HepG2 (cell line): ENCODE results near the gene JAK2. TPM values are rescaled to one million over a fixed set of nuclear protein-coding genes. Genes with fewer than 3 reads are reported as not detected.

Experiments used
- ELF3 ChIP-seq: IDR thresholded peaks from 2 replicates; pipeline ENCODE4 v1.6.1; 2016; ENCODE audit warnings: missing genetic modification reagents, missing compliant biosample characterization
- ELF4 ChIP-seq: sonication (generic); formaldehyde crosslinking; IDR thresholded peaks from 2 replicates; pipeline ENCODE4 v1.5.0; 2020; ENCODE audit warnings: missing genetic modification reagents, mild to moderate bottlenecking, moderate library complexity, borderline replicate concordance
- GATAD2A ChIP-seq: IDR thresholded peaks from 2 replicates; pipeline ENCODE4 v1.6.1; 2016
- GTF2F1 ChIP-seq: fragments of 150-350 bp; IDR thresholded peaks from 2 replicates; pipeline ENCODE4 v1.6.1; 2014; ENCODE audit warnings: low read length
- HMGXB3 ChIP-seq: sonication (generic); formaldehyde crosslinking; IDR thresholded peaks from 2 replicates; pipeline ENCODE4 v1.4.0; 2020; ENCODE audit warnings: missing genetic modification reagents, borderline replicate concordance
- HNRNPK ChIP-seq: fragments of 200-400 bp; formaldehyde crosslinking; IDR thresholded peaks from 2 replicates; pipeline ENCODE4 v1.6.1; 2018; ENCODE audit warnings: low read length, low read depth, moderate library complexity, mild to moderate bottlenecking; ENCODE audit not compliant: poor library complexity, severe bottlenecking
- IKZF5 ChIP-seq: IDR thresholded peaks from 2 replicates; pipeline ENCODE4 v1.6.1; 2018; ENCODE audit warnings: missing genetic modification reagents, mild to moderate bottlenecking, missing compliant biosample characterization
- IRF2 ChIP-seq: IDR thresholded peaks from 2 replicates; pipeline ENCODE4 v1.6.1; 2018; ENCODE audit warnings: missing genetic modification reagents, missing compliant biosample characterization
- MBNL3 ChIP-seq: fragments of 250-450 bp; sonication (Bioruptor Pico); conservative IDR thresholded peaks from 2 replicates; pipeline ENCODE4 v1.8.0; 2022; ENCODE audit warnings: mild to moderate bottlenecking, inconsistent platforms
- POLR2A ChIP-seq, 2 experiments: IDR thresholded peaks; 2 replicates each; pipeline ENCODE4 v1.6.1; 2011; ENCODE audit warnings: low read depth in 2 of 2, low read length in 2 of 2, mild to moderate bottlenecking in 1 of 2, moderate library complexity in 1 of 2; ENCODE audit not compliant: insufficient read depth in 1 of 2
- PTBP1 ChIP-seq: fragments of 200-400 bp; formaldehyde crosslinking; IDR thresholded peaks from 2 replicates; pipeline ENCODE4 v1.6.1; 2018; ENCODE audit warnings: low read length, low read depth; ENCODE audit not compliant: poor library complexity, severe bottlenecking
- SATB2 ChIP-seq: sonication (generic); formaldehyde crosslinking; IDR thresholded peaks from 2 replicates; pipeline ENCODE4 v1.5.0; 2020; ENCODE audit warnings: missing genetic modification reagents
- SNAPC5 ChIP-seq: sonication (generic); formaldehyde crosslinking; IDR thresholded peaks from 2 replicates; pipeline ENCODE4 v1.8.1; 2023; ENCODE audit warnings: mild to moderate bottlenecking, missing genetic modification reagents, borderline replicate concordance
- THAP11 ChIP-seq: IDR thresholded peaks from 2 replicates; pipeline ENCODE4 v1.6.1; 2016; ENCODE audit warnings: missing biosample characterization, missing genetic modification reagents
- ZKSCAN1 ChIP-seq: fragments of 150-350 bp; IDR thresholded peaks from 2 replicates; pipeline ENCODE4 v1.6.1; 2014; ENCODE audit warnings: low read length
- ZNF124 ChIP-seq: sonication (generic); formaldehyde crosslinking; IDR thresholded peaks from 2 replicates; pipeline ENCODE4 v1.4.0; 2020; ENCODE audit warnings: missing genetic modification reagents
- ZNF329 ChIP-seq: sonication (generic); formaldehyde crosslinking; IDR thresholded peaks from 2 replicates; pipeline ENCODE4 v1.9.0; 2021; ENCODE audit warnings: low read depth, mild to moderate bottlenecking, missing genetic modification reagents
- ZNF362 ChIP-seq: sonication (generic); formaldehyde crosslinking; IDR thresholded peaks from 2 replicates; pipeline ENCODE4 v1.4.0; 2020; ENCODE audit warnings: missing genetic modification reagents, mild to moderate bottlenecking, borderline replicate concordance
- ZNF431 ChIP-seq: sonication (generic); formaldehyde crosslinking; IDR thresholded peaks from 2 replicates; pipeline ENCODE4 v1.9.0; 2022; ENCODE audit warnings: missing genetic modification reagents, low read depth, mild to moderate bottlenecking, borderline replicate concordance
- ZNF724P ChIP-seq: sonication (generic); formaldehyde crosslinking; IDR thresholded peaks from 2 replicates; pipeline ENCODE4 v1.8.0; 2022; ENCODE audit warnings: missing genetic modification reagents, borderline replicate concordance
- ZNF747 ChIP-seq: sonication (generic); formaldehyde crosslinking; IDR thresholded peaks from 2 replicates; pipeline ENCODE4 v1.8.1; 2023; ENCODE audit warnings: missing genetic modification reagents, mild to moderate bottlenecking, borderline replicate concordance
- polyA plus RNA-seq, 8 experiments: library from polyadenylated mRNA; depleted of rRNA in 3 of 8; stranded (reverse) in 7 of 8; unstranded in 1 of 8; fragments of >200 nt; fragmentation: Illumina TruSeq in 4 of 8; extraction: Trizol in 4 of 8; gene quantifications; 2 replicates each; pipeline versions ENCODE4 v1.2.1 to v1.2.3, GENCODE V29; 2011 to 2016; ENCODE audit warnings: low read depth in 4 of 8, missing spikeins in 1 of 8, mixed read lengths in 1 of 8; ENCODE audit not compliant: insufficient read depth in 1 of 8
- total RNA-seq, 5 experiments: library from RNA; depleted of rRNA; stranded (reverse); fragments of >200 nt; fragmentation: Illumina TruSeq; extraction: Trizol; gene quantifications; 2 replicates each; pipeline ENCODE4 v1.2.3, GENCODE V29; 2016; ENCODE audit warnings: low read depth in 1 of 5

The JAK2 gene
- total and polyA plus RNA-seq, 2 of the 13 experiments (the other 11 are each of a cell fraction or from before 2014, with no cell fraction given) = 1.1 to 4.1 TPM

- TF ChIP-seq HNRNPK (peak; percentile 34), SNAPC5 (no peak), THAP11 (CRISPR knock-in tag) (peak; percentile 38), POLR2A (IDR thresholded peaks at IDR 0.05; ENCODE audit: insufficient read depth in 1 of 2, low read depth in 2 of 2, low read length in 2 of 2) (peak; percentile 69 to 70), IRF2 (peak; percentile 30; the same call in 1 of the 2 replicates), ELF4 (CRISPR knock-in tag) (no peak; the same call in 1 of the 2 replicates), PTBP1 (no peak), IKZF5 (CRISPR knock-in tag) (peak; percentile 58), ZNF124 (CRISPR knock-in tag) (peak; percentile 30; the same call in 1 of the 2 replicates), ZNF747 (CRISPR knock-in tag) (peak; percentile 92), MBNL3 (CRISPR knock-in tag) (no peak), GATAD2A (peak; percentile 37; the same call in 1 of the 2 replicates), GTF2F1 (no peak), HMGXB3 (CRISPR knock-in tag) (no peak), ELF3 (CRISPR knock-in tag) (peak; percentile 54; the same call in 1 of the 2 replicates), ZKSCAN1 (no peak), SATB2 (peak; percentile 70; the same call in 1 of the 2 replicates), ZNF724P (CRISPR knock-in tag) (no peak), ZNF329 (CRISPR knock-in tag) (peak; percentile 66), ZNF362 (CRISPR knock-in tag) (no peak), ZNF431 (CRISPR knock-in tag) (0 out of 2 replicates have a peak, but pooled peaks have one; percentile 17)
These were observed at the start of gene JAK2 (continued) for GRCh38 chr9:4984621-4985385.
